Loucy (cell line): ENCODE results near the gene PGRMC1.

ENCODE experiments used
- H2AFZ ChIP-seq: fragments of 200-600 bp; sonication (generic); 2 replicates; pipeline ENCODE4 v1.6.0; 2016; ENCODE audit warnings: antibody characterized with exemption, mild to moderate bottlenecking, low read length, moderate library complexity
- H3F3A ChIP-seq: fragments of 200-600 bp; 2 replicates; pipeline ENCODE4 v1.6.0; 2016; ENCODE audit warnings: antibody characterized with exemption, low read depth, mild to moderate bottlenecking
- H3K27me3 ChIP-seq: fragments of 200-600 bp; sonication (generic); 2 replicates; pipeline ENCODE4 v1.6.1; 2014; ENCODE audit warnings: low read length, mild to moderate bottlenecking; ENCODE audit not compliant: insufficient read depth, poor library complexity, severe bottlenecking
- H3K36me3 ChIP-seq: fragments of 200-600 bp; sonication (generic); 2 replicates; pipeline ENCODE4 v1.6.1; 2016; ENCODE audit warnings: low read length; ENCODE audit not compliant: insufficient read depth
- H3K4me1 ChIP-seq: fragments of 200-600 bp; sonication (generic); 2 replicates; pipeline ENCODE4 v1.5.1; 2014; ENCODE audit warnings: low read length, mild to moderate bottlenecking; ENCODE audit not compliant: insufficient read depth, poor library complexity, severe bottlenecking
- H3K4me2 ChIP-seq: fragments of 200-600 bp; sonication (generic); 2 replicates; pipeline ENCODE4 v1.6.0; 2014; ENCODE audit warnings: antibody characterized with exemption, low read length, low read depth, mild to moderate bottlenecking; ENCODE audit not compliant: poor library complexity, severe bottlenecking
- H3K4me3 ChIP-seq: fragments of 200-600 bp; sonication (generic); 2 replicates; pipeline ENCODE4 v1.5.1; 2014; ENCODE audit warnings: low read length, mild to moderate bottlenecking, mixed read lengths; ENCODE audit not compliant: poor library complexity, severe bottlenecking
- H3K79me2 ChIP-seq: fragments of 200-600 bp; sonication (generic); 2 replicates; pipeline ENCODE4 v1.6.1; 2014; ENCODE audit warnings: low read length; ENCODE audit not compliant: insufficient read depth
- H3K9ac ChIP-seq: fragments of 200-600 bp; sonication (generic); 2 replicates; pipeline ENCODE4 v1.6.0; 2014; ENCODE audit warnings: mild to moderate bottlenecking, low read depth, low read length, moderate library complexity; ENCODE audit not compliant: poor library complexity, severe bottlenecking
- H3K9me2 ChIP-seq: fragments of 200-600 bp; sonication (generic); replicated peaks from 2 replicates; pipeline ENCODE4 v1.6.1; 2016; ENCODE audit warnings: low read depth, low read length, mixed read lengths
- H3K9me3 ChIP-seq: fragments of 200-600 bp; sonication (generic); 2 replicates; pipeline ENCODE4 v1.6.1; 2014; ENCODE audit warnings: mild to moderate bottlenecking, antibody characterized with exemption, low read length, low read depth; ENCODE audit not compliant: insufficient read depth
- H4K20me1 ChIP-seq: fragments of 200-600 bp; sonication (generic); 2 replicates; pipeline ENCODE4 v1.6.0; 2014; ENCODE audit warnings: antibody characterized with exemption, low read length, mild to moderate bottlenecking; ENCODE audit not compliant: insufficient read depth, poor library complexity, severe bottlenecking
- EZH2phosphoT487 ChIP-seq: fragments of 200-600 bp; IDR thresholded peaks from 2 replicates; pipeline ENCODE4 v1.6.1; 2018; ENCODE audit warnings: antibody characterized with exemption, mild to moderate bottlenecking, moderate library complexity, borderline replicate concordance
- TF ChIP-seq, protein P1 (sequence below): fragments of 200-600 bp; sonication (generic); conservative IDR thresholded peaks from 2 replicates; pipeline ENCODE4 v1.5.1; 2014; ENCODE audit warnings: mild to moderate bottlenecking, antibody characterized with exemption, low read length

The PGRMC1 gene

DNA sequence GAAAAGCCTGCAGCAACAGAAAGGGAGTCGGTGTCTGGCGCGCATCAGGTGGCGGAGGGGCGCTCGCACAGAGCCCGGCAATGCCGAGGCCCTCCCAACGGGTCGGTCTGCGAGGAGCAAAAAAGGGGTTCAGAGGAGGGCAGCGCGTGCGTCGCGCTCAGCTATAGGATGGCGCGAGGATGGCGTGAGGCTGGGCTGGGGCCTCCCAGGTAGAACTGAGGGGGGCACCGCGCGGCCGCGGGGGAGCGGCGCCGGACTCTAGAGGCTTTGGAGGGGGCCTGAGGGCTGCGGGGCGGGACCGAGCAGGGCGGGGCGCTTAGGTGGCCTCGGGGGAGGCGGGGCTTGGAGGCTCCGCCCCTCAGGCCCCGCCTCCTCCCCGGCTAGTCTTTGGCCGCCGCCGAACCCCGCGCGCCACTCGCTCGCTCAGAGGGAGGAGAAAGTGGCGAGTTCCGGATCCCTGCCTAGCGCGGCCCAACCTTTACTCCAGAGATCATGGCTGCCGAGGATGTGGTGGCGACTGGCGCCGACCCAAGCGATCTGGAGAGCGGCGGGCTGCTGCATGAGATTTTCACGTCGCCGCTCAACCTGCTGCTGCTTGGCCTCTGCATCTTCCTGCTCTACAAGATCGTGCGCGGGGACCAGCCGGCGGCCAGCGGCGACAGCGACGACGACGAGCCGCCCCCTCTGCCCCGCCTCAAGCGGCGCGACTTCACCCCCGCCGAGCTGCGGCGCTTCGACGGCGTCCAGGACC is at the start of gene PGRMC1:
Gene PGRMC1 (plus strand): TSS at position 414 of the 751 bp plus-strand sequence. CDS start 79 bp downstream, at position 493.
- peak within 1 kb of the TSS; percentile 93 for H3K4me3 ChIP-seq
- H2AFZ ChIP-seq = peak within 1 kb of the TSS; percentile 91
- peak within 1 kb of the TSS; percentile 92 for H3K9ac ChIP-seq
- no peak for TF ChIP-seq EZH2phosphoT487
- TF ChIP-seq, protein P1, sequence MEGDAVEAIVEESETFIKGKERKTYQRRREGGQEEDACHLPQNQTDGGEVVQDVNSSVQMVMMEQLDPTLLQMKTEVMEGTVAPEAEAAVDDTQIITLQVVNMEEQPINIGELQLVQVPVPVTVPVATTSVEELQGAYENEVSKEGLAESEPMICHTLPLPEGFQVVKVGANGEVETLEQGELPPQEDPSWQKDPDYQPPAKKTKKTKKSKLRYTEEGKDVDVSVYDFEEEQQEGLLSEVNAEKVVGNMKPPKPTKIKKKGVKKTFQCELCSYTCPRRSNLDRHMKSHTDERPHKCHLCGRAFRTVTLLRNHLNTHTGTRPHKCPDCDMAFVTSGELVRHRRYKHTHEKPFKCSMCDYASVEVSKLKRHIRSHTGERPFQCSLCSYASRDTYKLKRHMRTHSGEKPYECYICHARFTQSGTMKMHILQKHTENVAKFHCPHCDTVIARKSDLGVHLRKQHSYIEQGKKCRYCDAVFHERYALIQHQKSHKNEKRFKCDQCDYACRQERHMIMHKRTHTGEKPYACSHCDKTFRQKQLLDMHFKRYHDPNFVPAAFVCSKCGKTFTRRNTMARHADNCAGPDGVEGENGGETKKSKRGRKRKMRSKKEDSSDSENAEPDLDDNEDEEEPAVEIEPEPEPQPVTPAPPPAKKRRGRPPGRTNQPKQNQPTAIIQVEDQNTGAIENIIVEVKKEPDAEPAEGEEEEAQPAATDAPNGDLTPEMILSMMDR = no peak
- H3K36me3 ChIP-seq = no peaks in the 10 kb centered on the region
- H4K20me1 ChIP-seq = peaks cover 36% of the 10 kb centered on the region
- H3K4me2 ChIP-seq = peak within 1 kb of the TSS; percentile 85
- H3K9me3 ChIP-seq = no peaks in the 10 kb centered on the region
- no peaks in the 10 kb centered on the region for H3F3A ChIP-seq
- no peaks in the 10 kb centered on the region for H3K27me3 ChIP-seq
- no peaks in the 10 kb centered on the region for H3K9me2 ChIP-seq
- peaks cover 46% of the 10 kb centered on the region for H3K79me2 ChIP-seq
- peaks cover 27% of the 10 kb centered on the region for H3K4me1 ChIP-seq

DNA sequence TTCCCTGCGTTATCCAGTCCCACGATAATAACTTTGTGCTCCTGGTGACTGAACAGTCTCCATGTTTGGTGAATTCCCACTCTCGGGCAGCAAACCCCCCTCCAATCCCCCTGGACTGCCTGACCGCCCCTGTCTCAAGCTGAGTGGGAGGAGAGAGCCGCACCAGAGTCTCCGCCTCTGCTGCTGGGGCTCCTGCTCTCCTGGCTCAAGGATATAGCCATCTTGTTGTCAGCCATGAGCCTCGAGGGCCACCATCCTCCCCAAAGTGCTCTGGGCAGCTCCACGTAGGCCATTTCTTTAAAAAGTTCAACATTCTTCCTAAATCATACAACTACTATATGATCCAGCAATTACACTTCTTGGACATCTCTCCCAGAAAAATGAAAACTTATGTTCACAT is 49.3 kb upstream of the PGRMC1 start:
- Histone ChIP-seq H4K20me1 (no peaks in the 10 kb centered on the region), H3K9ac (no peak overlapping the region), H3K27me3 (no peaks in the 10 kb centered on the region), H3K4me3 (no peak overlapping the region), H3K79me2 (no peaks in the 10 kb centered on the region), H3K9me3 (no peaks in the 10 kb centered on the region), H2AFZ (no peak overlapping the region), H3K36me3 (no peaks in the 10 kb centered on the region), H3F3A (no peaks in the 10 kb centered on the region), H3K4me1 (no peaks in the 10 kb centered on the region), H3K9me2 (no peaks in the 10 kb centered on the region), H3K4me2 (no peak overlapping the region)
- TF ChIP-seq EZH2phosphoT487 = no peak
- TF ChIP-seq, protein P1 = no peak

DNA sequence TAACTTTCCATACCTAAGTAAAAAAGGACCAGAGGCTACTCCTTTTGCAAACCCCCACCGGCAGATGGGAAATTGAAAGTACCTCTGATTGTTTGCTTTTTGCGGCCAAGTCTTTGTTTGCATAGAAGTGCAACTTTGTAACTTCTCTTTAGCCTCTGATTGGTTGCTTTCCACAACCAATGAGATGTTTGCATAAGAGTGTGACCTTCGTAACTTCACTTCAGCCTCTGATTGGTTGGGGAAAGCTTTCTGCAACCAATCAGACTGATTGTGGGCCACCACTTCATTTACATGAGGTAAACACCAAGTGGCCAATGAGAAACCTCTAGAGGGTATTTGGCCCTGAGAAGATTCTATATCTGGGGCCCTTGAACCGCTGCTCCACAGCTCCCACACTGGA is 48.8 kb upstream of the PGRMC1 start:
- Histone ChIP-seq H3K4me1 (no peaks in the 10 kb centered on the region), H2AFZ (no peak overlapping the region), H3K4me3 (no peak overlapping the region), H3K27me3 (no peaks in the 10 kb centered on the region), H3K36me3 (no peaks in the 10 kb centered on the region), H3K9me3 (no peaks in the 10 kb centered on the region), H3K79me2 (no peaks in the 10 kb centered on the region), H4K20me1 (no peaks in the 10 kb centered on the region), H3K9ac (no peak overlapping the region), H3K9me2 (no peaks in the 10 kb centered on the region), H3F3A (no peaks in the 10 kb centered on the region), H3K4me2 (no peak overlapping the region)
- no peak for TF ChIP-seq EZH2phosphoT487
- TF ChIP-seq, protein P1 = no peak
